Measurements from ENCODE around the gene ZNF365.
"Not testable (repeated sequence)": the region's sequence is repeated elsewhere in the genome, so short reads cannot be mapped to it uniquely, and the experiment has no call there.

ZNF365 gene

GRCh38 chr10:62373995-62374861 is at the start of gene ZNF365:
TSS of gene ZNF365 (plus strand) at chr10:62374369. CDS start at chr10:62376194, 1,825 bp downstream.
- in situ Hi-C loops (cut with MboI; ENCODE audit: low sequenced_read_pairs): no loop called here

DNA sequence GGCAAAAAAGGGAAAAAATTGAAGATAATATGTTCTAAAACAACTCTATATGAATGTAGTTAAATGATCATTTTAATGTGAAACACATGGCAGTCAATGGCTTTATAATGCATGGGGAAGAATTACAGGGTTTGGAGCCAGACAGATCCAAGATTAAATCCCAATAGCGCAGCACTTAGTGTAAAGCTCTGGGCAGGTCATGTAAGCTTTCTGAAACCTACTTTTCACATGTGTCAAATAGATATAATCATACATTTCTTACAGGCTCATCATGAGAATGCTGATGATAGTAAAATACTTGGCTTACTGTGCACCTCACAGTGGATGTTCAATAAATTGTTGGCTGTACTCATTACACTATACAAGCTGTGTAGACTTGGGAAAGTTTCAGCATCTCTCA is 48.0 kb upstream of the ZNF365 start:
- in situ Hi-C loops (cut with MboI; ENCODE audit: low sequenced_read_pairs): no loop called here

DNA sequence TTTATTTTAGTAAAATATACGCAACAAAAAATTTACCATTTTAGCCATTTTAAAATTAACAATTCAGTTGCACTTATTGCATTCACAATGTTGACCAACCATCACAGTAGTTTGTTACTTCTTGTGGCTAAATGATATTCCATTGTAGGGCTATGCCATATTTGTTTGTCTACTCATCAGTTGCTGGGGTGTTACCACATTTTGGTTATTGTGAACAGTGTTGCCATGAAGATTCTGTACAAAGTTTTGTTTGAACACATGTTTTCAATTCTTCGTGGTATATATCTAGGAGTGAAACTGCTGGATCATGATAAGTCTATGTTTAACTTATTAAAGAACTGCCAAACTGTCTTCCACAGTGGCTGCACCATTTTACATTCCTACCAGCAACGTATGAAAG is 46.3 kb upstream of the ZNF365 start:
- in situ Hi-C loops (cut with MboI; ENCODE audit: low sequenced_read_pairs): no loop called here

GRCh38 chr10:62330213-62330612 is 44.0 kb upstream of the ZNF365 start:
- in situ Hi-C loops (cut with MboI; ENCODE audit: low sequenced_read_pairs): no loop called here

GRCh38 chr10:62332406-62332805 is 41.8 kb upstream of the ZNF365 start:
- in situ Hi-C loops (cut with MboI; ENCODE audit: low sequenced_read_pairs): no loop called here

- in situ Hi-C loops (cut with MboI; ENCODE audit: low sequenced_read_pairs): no loop called here
These were observed 40.9 kb upstream of the ZNF365 start for GRCh38 chr10:62333135-62333889.

DNA sequence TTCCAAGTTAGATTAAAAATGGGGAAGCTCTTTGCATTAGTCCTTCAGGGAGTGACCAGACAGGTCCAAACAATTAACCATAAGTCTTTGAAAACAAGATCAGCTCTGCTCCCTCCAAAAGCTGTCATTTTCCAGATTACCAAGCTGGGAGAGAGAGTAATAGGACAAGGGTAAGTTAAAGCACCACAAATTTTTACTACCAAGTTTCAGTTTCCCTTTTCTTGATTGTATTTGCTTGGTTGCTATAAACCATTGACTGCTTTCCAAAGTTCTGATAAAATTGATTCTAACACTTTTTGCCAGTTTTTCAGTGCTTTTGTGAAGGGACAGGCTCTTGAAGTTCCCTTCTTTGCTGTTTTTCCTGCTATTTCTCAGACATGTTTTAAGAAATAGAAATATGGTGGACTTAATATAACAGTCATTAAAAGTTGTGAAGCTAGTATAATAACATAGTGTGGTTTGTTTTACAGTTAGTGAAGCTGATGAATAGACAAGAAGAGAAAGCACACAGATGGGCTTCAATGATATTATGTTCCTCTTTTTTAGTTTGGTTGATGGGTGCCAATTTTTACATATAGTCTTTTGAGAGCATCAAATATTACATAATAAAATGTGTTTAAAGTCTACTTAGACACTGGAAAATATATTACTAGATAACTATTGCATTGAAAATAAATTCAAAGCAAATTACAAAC is 40.0 kb upstream of the ZNF365 start:
- in situ Hi-C loops (cut with MboI; ENCODE audit: low sequenced_read_pairs): no loop called here

GRCh38 chr10:62335326-62335725 is 38.8 kb upstream of the ZNF365 start:
- in situ Hi-C loops (cut with MboI; ENCODE audit: low sequenced_read_pairs): no loop called here

- in situ Hi-C loops (cut with MboI; ENCODE audit: low sequenced_read_pairs): no loop called here
These were observed 37.8 kb upstream of the ZNF365 start for GRCh38 chr10:62336404-62336803.

DNA sequence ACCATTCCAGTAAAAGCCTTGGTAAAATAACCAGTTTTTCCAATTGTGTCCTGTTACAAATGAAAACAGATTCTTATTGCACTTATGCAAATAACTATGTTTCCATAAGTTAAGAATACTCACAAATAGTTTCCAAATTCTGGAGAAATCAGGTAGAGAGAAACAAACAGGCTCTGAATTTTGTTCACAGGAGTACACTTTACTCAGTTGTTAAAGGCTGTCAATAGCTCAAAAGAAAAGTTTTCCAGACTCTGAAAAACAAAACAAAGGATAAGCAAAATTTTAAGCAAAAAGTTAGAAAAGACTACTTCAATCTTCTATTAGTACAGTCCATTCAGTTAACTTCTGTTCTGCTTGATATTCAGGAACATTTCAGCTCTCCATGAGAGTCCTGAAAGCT is 32.8 kb upstream of the ZNF365 start:
- in situ Hi-C loops (cut with MboI; ENCODE audit: low sequenced_read_pairs): no loop called here

DNA sequence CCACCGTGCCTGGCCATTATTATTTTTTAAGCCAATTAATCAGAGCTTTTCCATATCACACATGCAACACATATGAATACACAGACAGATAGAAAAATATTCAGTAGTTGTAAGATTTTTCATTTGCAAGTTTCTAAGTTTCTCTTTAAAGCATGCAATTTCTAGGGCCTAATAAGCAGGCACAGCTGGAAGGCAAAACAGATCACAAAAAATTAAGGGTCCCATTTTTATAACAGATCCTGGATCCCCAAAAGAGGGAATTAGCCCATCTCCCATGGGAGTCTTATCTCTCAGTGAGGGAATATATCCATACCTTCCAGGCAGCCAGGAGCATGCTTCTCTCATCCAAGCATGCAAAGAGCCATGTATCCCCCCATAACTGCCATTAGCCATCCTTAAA is 31.2 kb upstream of the ZNF365 start:
- in situ Hi-C loops (cut with MboI; ENCODE audit: low sequenced_read_pairs): no loop called here

GRCh38 chr10:62348029-62348428 is 26.1 kb upstream of the ZNF365 start:
- in situ Hi-C loops (cut with MboI; ENCODE audit: low sequenced_read_pairs): no loop called here

- in situ Hi-C loops (cut with MboI; ENCODE audit: low sequenced_read_pairs): no loop called here
These were observed 21.7 kb upstream of the ZNF365 start for GRCh38 chr10:62352356-62352970.

DNA sequence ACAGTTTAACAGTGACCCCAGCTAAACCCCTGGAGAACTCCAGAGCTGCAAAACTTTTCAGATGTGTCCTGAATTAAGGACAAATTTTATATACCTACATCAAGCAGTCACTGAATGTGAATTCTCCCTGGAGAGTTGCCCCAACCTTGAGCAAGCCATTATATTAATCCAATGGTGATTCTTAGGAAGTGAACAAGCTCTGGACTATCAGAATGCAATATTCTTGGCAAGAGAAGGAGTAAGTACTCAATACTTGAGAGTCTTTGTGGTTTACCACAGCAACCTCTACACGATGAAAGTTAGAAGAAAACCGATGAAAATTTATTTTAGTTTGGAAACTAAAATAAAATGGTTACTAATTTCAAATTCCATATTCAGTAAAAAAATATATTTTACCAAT is 19.3 kb upstream of the ZNF365 start:
- in situ Hi-C loops (cut with MboI; ENCODE audit: low sequenced_read_pairs): no loop called here

DNA sequence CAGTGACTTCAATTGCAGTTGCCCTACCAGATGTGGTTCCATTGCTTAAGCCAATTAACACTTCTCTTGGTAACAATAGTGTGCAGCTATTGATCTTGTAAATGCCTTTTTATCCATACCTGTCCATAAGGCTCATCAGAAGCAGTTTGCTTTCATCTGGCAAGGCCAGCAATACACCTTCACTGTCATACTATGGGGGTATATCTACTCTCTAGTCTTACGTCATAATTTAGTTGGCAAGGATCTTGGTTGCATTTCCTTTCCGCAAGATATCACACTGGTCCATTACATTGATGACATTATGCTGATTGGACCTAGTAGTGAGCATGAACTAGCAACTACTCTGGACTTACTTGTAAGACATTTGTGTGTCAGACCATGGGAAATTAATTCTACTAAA is 17.7 kb upstream of the ZNF365 start:
- in situ Hi-C loops (cut with MboI; ENCODE audit: low sequenced_read_pairs): no loop called here

GRCh38 chr10:62358151-62358550 is 16.0 kb upstream of the ZNF365 start:
- in situ Hi-C loops (cut with MboI; ENCODE audit: low sequenced_read_pairs): not testable (repeated sequence)

- in situ Hi-C loops (cut with MboI; ENCODE audit: low sequenced_read_pairs): no loop called here
These were observed 552 bp upstream of the ZNF365 start for GRCh38 chr10:62373639-62373994.

DNA sequence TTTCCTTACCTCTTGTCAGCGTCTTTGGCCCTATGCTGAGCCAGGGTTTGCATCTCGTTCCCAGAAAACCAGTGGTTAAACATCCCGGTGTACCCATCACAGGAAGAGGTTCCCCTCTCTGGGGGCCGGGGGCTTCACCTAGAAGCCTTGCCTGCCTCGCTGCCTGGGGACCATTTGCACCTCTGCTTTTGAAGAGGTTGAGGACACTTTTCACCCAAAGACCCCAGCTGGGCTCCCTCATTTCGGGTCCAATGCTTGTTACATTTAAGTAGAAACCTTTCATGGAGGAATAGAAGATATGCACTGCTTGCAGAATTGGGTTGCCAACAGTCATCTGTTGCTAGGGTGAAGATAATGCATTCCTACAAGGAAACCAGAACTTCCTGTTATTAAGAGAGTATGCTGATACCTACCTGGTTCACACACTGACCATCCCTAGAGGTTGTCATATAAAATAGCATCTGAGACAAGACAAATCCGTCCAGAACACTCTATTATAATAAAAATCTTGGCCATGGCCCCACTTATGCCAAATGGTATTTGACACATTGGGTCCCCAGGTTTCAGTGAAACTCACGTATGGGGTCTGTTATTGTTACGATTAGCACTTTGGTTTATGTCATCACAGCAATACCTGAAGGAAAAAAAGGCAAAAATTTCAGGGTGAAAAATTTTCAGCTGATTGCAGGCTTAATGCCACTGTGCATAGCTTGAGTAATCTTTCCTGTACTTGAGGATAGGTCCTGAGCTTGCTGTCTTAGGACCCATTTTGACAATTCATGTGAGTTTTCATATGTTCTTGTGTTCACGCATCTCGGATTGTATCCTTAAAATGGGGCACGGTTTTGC is 917 bp downstream of the ZNF365 start:
- in situ Hi-C loops (cut with MboI; ENCODE audit: low sequenced_read_pairs): no loop called here

GRCh38 chr10:62376071-62377025 is 2.2 kb downstream of the ZNF365 start:
- in situ Hi-C loops (cut with MboI; ENCODE audit: low sequenced_read_pairs): no loop called here
